MG63 (cell line): ENCODE results near the gene NID1. TPM values are rescaled to one million over a fixed set of nuclear protein-coding genes. Genes with fewer than 3 reads are reported as not detected.
"Not testable (repeated sequence)": the region's sequence is repeated elsewhere in the genome, so short reads cannot be mapped to it uniquely, and the experiment has no call there.

Source experiments
- DNase-seq: peaks from one replicate; pipeline ENCODE4 v3.0.0-alpha.2; 2020
- H3K27me3 ChIP-seq: fragments of 250-450 bp; sonication (Bioruptor Pico); 2 replicates; pipeline ENCODE4 v1.5.1; 2020; ENCODE audit warnings: mild to moderate bottlenecking, moderate library complexity
- H3K36me3 ChIP-seq: fragments of 250-450 bp; sonication (Bioruptor Pico); 2 replicates; pipeline ENCODE4 v1.5.1; 2020; ENCODE audit warnings: mild to moderate bottlenecking, moderate library complexity
- H3K4me3 ChIP-seq: fragments of 250-450 bp; sonication (Bioruptor Pico); 2 replicates; pipeline ENCODE4 v1.5.1; 2020; ENCODE audit warnings: mild to moderate bottlenecking, moderate library complexity
- H3K9me3 ChIP-seq: fragments of 250-450 bp; sonication (Bioruptor Pico); 2 replicates; pipeline ENCODE4 v1.5.1; 2020; ENCODE audit warnings: mild to moderate bottlenecking, moderate library complexity
- total RNA-seq: library from RNA; depleted of rRNA; stranded (reverse); fragments of >200 nt; shearing (Covaris generic); gene quantifications from 2 replicates; pipeline ENCODE4 v1.2.3, GENCODE V29; 2014; ENCODE audit warnings: low replicate concordance

The NID1 gene
- total RNA-seq, 1 experiment from 2014 or later = 10.8 TPM

DNA sequence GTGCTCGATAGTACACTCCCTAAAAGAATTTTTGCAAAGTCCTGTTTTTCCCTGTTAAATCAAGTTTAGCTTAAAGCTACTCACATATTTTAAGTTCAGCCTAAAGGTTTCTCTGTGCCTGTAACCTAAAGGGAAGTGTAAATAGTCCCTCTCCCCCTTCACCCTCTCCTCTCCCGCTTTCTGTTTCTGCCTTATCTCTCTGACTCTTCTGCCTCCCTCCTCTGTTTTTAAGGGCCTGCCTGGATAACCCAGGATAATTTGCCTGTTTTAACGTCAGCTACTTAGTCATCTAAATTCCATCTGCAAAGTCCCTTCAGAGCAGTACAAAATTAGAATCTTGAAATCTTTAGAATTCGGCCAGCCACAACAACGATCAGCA lies 92.6 kb downstream of the NID1 start:
- Histone ChIP-seq H3K36me3 (peaks cover 16% of the 10 kb centered on the region), H3K27me3 (no peaks in the 10 kb centered on the region), H3K9me3 (0 out of 2 replicates have a peak, but pooled peaks cover 2% of the 10 kb centered on the region), H3K4me3 (peak overlapping the region; percentile 15)
- DNase-seq = peak; percentile 35

DNA sequence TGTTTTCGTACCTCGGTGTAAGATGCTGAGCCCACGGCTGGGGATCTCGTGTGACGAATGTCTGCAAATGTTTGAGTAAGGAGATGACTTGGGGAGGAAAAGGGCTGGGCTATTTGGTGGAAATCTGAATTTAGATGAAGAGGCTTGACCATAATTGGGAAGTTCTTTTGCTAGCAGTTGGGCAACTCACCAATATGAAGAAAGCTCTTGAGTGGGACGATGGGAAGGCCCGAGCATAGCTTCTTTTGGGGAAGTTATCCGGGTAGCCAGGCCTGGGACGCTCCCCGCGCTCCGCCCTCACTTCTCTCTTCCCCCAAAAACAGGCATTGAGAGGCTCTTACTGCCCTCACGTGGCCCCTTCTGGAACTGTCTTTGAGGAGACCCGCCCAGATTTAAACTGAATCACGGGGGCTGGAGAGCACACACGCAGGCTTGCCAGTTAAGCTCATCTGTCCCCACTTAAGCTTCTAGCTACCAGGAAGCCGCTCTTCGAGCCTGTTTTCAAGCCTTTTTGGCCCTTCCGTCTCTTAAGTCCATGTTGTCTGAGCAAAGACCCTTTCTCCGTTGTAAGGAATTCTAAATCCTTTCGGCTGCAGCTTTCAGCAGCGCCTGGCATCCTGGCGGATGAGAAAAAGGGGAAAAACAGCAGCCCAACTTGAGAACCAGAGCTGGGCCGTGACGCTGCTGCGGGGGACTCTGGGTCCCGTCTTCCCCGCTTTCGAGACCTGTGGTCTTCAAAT lies 93.1 kb downstream of the NID1 start:
- H3K9me3 ChIP-seq = 0 out of 2 replicates have a peak, but pooled peaks cover 2% of the 10 kb centered on the region
- H3K4me3 ChIP-seq = peak overlapping the region; percentile 15
- H3K36me3 ChIP-seq = peaks cover 10% of the 10 kb centered on the region; the same call in 1 of the 2 replicates
- no peaks in the 10 kb centered on the region for H3K27me3 ChIP-seq
- DNase-seq = peak; percentile 88

DNA sequence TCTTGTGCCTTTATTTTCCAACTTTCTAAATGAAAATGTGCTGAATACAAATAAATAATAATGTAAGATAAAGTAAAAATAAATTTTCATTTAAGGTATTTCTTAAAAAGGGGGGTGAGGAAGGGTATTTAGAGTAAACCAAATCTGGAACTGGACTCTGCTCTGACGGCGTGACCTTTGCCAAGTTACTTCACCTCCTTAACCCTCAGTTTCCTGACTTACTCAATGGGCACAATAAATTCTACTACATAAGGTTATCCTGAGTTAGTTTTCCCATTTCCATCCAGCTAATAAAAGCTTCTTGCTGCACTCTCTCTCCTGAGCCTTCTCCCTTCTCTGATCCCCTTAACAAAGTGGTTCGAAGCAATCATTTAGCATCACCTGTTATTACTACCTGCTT lies 93.9 kb downstream of the NID1 start:
- Histone ChIP-seq H3K27me3 (no peaks in the 10 kb centered on the region), H3K9me3 (0 out of 2 replicates have a peak, but pooled peaks cover 2% of the 10 kb centered on the region), H3K4me3 (no peak overlapping the region), H3K36me3 (peaks cover 3% of the 10 kb centered on the region; the same call in 1 of the 2 replicates)
- DNase-seq = no peak

DNA sequence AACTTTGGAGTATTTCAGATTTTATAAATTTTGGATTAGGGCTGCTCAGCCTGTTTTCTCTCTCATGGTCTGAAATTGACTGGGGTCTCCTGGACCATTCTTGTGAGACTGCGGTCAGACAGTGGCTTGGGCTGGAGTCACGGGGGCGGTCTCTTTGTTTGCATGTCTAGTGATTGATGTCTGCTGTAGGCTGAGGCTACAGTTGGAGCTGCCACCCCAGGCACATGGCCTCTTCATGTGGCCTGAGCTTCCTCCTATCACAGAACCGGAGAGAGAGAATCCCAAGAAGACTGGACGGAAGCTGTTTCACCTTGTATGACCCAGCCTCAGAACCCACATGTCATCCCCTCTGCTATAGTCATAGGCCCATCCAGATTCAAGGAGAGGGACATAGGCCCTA lies 96.1 kb downstream of the NID1 start:
- no peak overlapping the region for H3K4me3 ChIP-seq
- no peaks in the 10 kb centered on the region for H3K27me3 ChIP-seq
- no peaks in the 10 kb centered on the region for H3K36me3 ChIP-seq
- no peak for DNase-seq
- H3K9me3 ChIP-seq = 0 out of 2 replicates have a peak, but pooled peaks cover 2% of the 10 kb centered on the region

DNA sequence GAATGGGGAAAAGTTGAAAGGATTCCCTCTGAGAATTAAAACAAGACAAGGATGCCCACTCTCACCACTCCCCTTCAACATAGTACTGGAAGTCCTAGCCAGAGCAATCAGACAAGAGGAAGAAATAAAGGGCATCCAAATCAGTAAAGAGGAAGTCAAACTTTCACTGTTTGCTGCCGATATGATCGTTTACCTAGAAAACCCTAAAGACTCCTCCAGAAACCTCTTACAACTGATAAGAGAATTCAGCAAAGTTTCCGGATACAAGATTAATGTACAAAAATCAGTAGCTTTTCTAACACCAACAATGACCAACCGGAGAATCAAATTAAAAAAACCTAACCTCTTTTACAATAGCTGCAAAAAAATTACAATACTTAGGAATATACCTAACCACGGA lies 98.8 kb downstream of the NID1 start:
- H3K4me3 ChIP-seq, DNase-seq, H3K27me3 ChIP-seq, H3K36me3 ChIP-seq, H3K9me3 ChIP-seq: not testable (repeated sequence)

DNA sequence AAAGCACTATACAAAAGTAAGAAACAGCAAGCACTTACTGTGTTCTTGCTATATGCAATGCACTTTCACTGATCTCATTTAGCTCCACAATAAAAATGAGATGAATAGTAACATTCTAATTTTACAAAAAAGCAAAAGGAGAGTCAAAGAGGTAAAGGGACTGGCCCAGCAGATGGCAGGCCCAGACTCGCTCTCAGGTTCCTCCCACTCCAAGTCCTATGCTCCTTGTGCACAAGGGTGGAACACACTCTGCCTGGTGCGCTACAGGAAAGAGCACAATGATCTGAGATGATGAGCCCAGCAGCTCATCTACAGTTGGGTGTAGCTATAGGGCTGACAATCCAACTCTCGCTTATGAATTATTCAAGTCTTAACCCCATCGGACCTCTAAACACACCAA lies 104.1 kb downstream of the NID1 start:
- no peaks in the 10 kb centered on the region for H3K9me3 ChIP-seq
- DNase-seq = no peak
- H3K36me3 ChIP-seq = no peaks in the 10 kb centered on the region
- no peak overlapping the region for H3K4me3 ChIP-seq
- no peaks in the 10 kb centered on the region for H3K27me3 ChIP-seq

DNA sequence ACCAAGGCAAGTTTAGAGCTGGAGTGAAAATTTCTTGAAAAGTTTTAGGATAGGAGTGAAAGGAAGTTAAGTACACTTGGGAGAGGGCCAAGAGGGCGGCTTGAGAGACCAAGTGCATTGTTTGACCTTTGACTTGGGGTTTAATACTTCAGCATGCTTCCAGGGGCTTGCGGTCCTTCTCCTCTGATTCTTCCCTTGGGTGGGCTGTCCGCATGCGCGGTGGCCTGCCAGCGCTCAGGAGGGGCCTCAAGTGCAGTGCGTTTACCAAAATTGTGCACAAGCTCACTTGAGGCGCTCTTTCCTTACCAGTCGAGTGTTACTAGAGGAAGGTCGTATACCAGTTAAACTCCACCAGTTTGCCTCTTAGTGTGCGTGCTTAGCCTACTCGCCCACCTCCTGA lies 106.9 kb downstream of the NID1 start:
- Histone ChIP-seq H3K36me3 (no peaks in the 10 kb centered on the region), H3K9me3 (peaks cover 5% of the 10 kb centered on the region), H3K4me3 (no peak overlapping the region), H3K27me3 (no peaks in the 10 kb centered on the region)
- DNase-seq = no peak

DNA sequence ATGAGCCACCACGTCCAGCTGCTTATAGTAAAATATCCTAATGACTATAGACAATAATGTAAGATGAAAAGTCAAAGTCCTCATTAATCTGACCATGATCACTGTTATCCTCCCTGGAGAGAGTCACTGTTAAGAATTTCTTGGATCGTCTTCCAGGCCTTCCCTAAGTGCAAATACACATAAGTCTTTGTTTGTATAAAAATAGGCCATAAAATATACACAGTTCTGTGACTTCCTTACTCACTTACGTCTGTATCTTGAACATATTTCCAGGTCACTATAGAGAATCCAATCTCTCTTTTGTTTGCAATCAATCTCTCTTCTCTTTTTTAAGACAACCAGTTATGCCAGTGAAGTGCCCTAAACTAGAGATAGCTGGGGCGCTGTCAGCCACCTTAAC lies 109.1 kb downstream of the NID1 start:
- no peak overlapping the region for H3K4me3 ChIP-seq
- no peaks in the 10 kb centered on the region for H3K36me3 ChIP-seq
- no peaks in the 10 kb centered on the region for H3K27me3 ChIP-seq
- H3K9me3 ChIP-seq = peaks cover 8% of the 10 kb centered on the region
- DNase-seq = no peak

DNA sequence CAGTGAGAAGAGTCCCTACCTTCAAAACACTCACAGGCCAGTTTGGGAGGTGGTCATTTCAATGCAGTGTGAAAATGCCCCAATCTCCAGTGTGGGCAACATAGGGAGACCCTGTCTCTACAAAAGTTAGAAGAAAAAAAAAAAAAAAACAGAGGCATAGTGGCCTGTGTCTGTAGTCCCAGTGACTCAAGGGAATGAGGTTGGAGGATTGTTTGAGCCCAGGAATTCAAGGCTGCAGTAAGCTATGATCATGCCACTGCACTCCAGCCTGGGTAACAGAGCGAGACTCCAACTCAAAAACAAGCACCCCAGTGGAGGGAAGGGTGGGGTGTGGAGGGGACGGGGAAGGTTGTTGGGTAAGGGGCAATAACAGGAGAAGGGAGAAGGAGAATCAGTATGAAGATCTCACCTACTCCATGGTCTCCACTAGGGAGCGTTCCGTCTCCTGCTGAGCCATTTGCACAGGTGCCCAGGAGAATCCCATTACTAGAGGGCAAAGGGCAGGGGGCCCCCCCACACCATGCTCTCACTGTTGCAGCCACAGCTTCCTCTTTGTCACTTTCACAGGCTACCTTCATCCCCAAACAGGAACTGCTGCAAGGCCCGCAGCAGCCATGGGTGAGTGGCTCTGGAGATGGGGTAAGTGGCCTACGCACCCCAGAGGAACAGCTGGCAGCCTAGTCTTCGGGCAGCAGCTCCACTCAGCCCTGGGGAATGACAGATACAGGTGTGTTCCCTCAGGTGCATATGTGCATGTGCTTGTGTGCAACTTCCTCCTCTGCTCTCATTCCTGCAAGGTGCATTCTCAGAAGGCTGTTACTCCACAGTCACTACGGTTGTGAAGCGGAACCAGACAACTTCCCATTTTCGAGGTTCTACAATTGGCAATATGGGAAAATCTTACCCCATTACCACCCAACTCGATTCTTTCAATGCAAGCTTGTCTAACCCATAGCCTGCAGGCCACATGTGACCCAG lies 110.3 kb downstream of the NID1 start:
- Histone ChIP-seq H3K36me3 (no peaks in the 10 kb centered on the region), H3K4me3 (no peak overlapping the region), H3K9me3 (peaks cover 8% of the 10 kb centered on the region), H3K27me3 (no peaks in the 10 kb centered on the region)
- no peak for DNase-seq

DNA sequence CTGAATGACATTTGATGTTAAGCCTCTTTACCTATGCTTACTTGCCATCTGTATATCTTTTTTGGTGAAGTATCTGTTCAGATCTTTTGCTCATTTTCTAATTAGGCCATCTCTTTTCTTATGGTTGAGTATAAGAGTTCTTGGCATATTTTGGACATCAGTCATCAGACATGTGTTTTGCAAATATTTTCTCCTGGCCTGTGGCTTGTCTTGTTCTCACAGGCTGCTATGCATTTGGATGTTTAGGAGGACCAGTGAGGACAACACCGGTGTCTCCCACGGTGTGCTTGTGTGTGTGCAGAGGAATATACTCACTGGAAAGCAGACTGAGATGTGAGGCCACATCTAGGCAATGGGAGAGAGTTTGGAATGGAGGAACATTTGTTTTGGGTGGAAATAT lies 111.1 kb downstream of the NID1 start:
- H3K9me3 ChIP-seq = peaks cover 8% of the 10 kb centered on the region
- DNase-seq = no peak

DNA sequence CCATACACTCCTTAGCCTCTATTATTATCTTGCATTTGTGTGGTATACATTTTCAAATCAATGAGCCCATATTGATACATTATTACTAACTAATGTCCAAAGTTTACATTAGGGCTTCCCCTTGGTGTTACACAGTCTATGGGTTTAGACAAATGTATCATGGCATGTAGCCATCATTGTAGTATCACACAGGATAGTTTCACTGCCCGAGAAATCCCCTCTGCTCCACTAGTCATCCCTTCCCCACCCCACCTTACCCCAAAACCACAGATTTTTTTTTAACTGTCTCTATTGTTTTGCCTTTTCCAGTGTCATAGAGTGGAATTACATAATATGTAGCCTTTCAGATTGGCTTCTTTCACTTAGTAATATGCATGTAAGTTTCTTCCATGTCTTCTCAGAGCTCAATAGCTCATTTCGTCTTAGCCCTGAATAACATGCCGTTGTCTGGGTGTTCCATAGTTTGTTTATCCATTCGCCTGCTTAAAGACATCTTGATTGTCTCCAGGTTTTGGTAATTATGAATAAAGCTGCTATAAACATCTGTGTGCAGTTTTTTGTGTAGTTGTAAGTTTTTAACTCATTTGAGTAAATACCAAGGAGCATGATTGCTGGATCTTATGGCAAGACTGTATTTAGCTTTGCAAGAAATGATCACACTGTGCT lies 111.8 kb downstream of the NID1 start:
- Histone ChIP-seq H3K27me3 (no peaks in the 10 kb centered on the region), H3K4me3 (no peak overlapping the region), H3K36me3 (no peaks in the 10 kb centered on the region), H3K9me3 (peaks cover 8% of the 10 kb centered on the region)
- DNase-seq = no peak

More for the DNA sequence above, 111.1 kb downstream of the NID1 start:
- no peaks in the 10 kb centered on the region for H3K36me3 ChIP-seq
- no peak overlapping the region for H3K4me3 ChIP-seq
- no peaks in the 10 kb centered on the region for H3K27me3 ChIP-seq

DNA sequence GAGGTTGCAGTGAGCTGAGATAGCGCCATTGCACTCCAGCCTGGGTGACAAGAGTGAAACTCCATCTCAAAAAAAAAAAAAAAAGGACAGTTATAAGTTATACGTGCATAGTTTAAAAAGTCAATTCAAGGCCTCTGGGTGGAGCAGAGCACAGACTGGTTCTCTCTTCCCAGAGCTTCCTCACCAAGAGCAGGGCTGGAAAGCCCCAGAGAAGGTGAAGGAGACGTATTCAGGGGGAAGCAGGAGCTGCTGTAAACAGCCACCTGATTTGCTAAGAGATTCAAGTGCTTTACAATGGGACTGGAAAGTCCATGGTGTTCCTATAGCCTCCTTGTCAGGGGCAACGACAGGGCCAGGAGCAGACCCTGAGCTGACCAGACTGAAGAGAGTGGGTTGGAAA lies 113.2 kb downstream of the NID1 start:
- peaks cover 8% of the 10 kb centered on the region for H3K9me3 ChIP-seq
- H3K36me3 ChIP-seq = no peaks in the 10 kb centered on the region
- no peak overlapping the region for H3K4me3 ChIP-seq
- no peaks in the 10 kb centered on the region for H3K27me3 ChIP-seq
- DNase-seq = no peak

DNA sequence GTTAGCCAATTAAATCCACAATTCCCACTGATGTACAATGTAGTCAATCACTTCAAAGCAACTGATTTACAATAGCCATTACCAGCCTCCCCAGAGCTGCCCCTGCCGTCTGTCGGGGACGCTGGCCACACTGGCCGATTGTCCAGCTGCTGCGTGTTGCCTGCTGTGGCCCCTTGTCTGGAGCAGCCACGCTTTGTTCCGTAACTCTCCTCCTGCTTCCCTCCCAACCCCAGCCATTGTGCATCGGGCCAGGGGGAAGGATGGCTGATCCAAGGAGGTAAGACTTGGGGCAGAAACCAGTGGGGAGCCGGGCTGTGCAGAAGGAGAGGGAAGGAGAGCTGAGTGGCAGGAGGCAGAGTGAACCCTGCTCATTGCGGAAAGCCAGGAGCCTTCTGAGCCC lies 114.6 kb downstream of the NID1 start:
- H3K36me3 ChIP-seq = no peaks in the 10 kb centered on the region
- H3K4me3 ChIP-seq = no peak overlapping the region
- H3K27me3 ChIP-seq = no peaks in the 10 kb centered on the region
- DNase-seq = no peak
- peaks cover 8% of the 10 kb centered on the region for H3K9me3 ChIP-seq

DNA sequence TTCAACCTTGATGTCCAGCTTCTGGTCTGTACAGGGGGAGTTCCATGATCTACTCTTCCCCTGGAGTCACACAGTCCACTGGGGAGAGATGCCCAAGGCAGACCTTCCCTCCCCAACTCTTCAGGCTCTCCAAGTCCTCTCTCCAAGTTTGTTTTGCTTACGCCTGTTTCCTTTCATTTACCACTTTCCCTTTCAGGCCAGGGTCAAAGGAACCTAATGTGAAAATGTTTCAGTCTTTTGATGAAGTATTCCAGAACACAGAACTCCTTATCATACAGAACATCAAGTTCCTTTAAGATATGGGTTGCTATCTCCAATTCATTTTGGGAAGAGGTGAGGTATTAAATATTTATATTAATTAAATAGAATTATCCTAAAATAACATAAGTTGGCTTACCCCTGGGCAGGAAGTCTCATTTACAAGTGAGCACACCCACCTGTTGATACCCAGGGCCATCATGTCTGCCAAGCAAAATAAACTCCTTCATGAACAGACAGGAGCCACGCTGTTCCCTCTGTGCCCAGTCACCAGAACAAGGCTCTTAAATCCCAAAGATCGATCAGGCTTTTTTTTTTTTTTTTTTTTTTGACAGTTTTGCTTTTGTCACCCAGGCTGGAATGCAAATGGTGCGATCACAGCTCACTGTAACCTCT lies 116.0 kb downstream of the NID1 start:
- no peak overlapping the region for H3K4me3 ChIP-seq
- no peaks in the 10 kb centered on the region for H3K36me3 ChIP-seq
- no peaks in the 10 kb centered on the region for H3K27me3 ChIP-seq
- no peak for DNase-seq
- H3K9me3 ChIP-seq = peaks cover 8% of the 10 kb centered on the region

DNA sequence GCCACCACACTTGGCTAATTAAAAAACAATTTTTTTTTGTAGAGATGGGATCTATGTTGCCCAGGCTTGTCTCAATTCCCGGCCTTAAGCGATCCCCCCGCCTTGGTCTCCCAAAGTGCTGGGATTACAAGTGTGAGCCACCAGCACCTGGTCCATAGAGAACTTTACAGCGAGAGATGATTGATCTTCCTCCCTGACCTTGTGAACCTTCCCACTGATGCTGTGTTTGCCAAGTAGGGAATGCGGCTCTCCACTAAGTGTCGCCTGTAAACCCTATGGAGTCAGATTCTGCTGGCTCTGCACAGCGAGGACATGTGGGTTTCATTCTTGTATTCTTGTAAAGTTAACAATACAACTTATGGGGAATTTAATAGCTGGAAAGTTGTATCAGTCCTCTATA lies 116.9 kb downstream of the NID1 start:
- DNase-seq = no peak
- Histone ChIP-seq H3K9me3 (peaks cover 3% of the 10 kb centered on the region; the same call in 1 of the 2 replicates), H3K36me3 (no peaks in the 10 kb centered on the region), H3K4me3 (no peak overlapping the region), H3K27me3 (no peaks in the 10 kb centered on the region)

DNA sequence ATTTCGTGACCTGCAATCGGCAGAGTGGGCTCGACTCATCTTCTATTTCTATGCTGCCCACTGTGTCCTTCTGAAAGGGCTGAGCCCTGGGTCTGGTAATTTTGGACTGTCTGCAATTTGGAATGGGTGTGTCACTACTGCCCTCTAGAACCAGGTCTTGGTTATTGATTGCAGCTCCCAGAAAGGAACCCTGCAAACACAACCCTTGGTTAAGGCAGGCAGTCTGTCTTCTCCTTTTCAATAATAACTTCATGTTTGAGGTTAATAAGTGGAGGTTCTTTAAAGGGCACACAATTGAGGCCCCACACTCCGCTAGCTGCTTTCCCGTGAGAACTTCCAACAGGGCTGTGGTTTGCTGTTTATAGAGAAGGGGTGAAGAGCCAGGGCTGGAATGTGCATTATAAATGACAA lies 118.3 kb downstream of the NID1 start:
- no peaks in the 10 kb centered on the region for H3K9me3 ChIP-seq
- H3K36me3 ChIP-seq = no peaks in the 10 kb centered on the region
- H3K4me3 ChIP-seq = no peak overlapping the region
- peak; percentile 16 for DNase-seq
- no peaks in the 10 kb centered on the region for H3K27me3 ChIP-seq
